GM10248 (cell line): ENCODE data around the gene CCL24.
"Not testable (repeated sequence)": the region's sequence is repeated elsewhere in the genome, so short reads cannot be mapped to it uniquely, and the experiment has no call there.

Experiments used
- CTCF ChIA-PET: fragments of 300-600 bp; sonication (Branson Sonifier 250); formaldehyde crosslinking; extraction: SDS; loops from one replicate; lab custom pipeline; 2021; ENCODE audit warnings: antibody characterized with exemption; lab: Yijun Ruan, JAX
- POLR2A ChIA-PET: fragments of 350-650 bp; sonication (Branson Sonifier 250); formaldehyde crosslinking; extraction: SDS; loops from one replicate; lab custom pipeline; 2020; ENCODE audit warnings: antibody characterized with exemption; lab: Yijun Ruan, JAX
- DNase-seq: peaks from one replicate; pipeline ENCODE4 v3.0.0; 2012; ENCODE audit errors: extremely low spot score
- CTCF ChIP-seq: IDR thresholded peaks from 2 replicates; pipeline ENCODE4 v1.5.1; 2012; ENCODE audit warnings: mild to moderate bottlenecking, low read depth; ENCODE audit errors: extremely low read depth, missing control alignments, control extremely low read depth

CCL24 gene

GRCh38 chr7:75793676-75794075 lies 19.9 kb downstream of the CCL24 start:
- POLR2A ChIA-PET = no interaction called here
- no peak for DNase-seq
- CTCF ChIA-PET = no interaction called here

GRCh38 chr7:75792567-75792966 lies 21.0 kb downstream of the CCL24 start:
- POLR2A ChIA-PET, DNase-seq: not testable (repeated sequence)
- CTCF ChIA-PET = interaction anchor here (1.5 kb wide), 1 partner anchor 10 kb away, joined by 3 read pairs; no protein-coding TSS in a partner anchor

More at GRCh38 chr7:75793676-75794075, 19.9 kb downstream of the CCL24 start:
- no peak for TF ChIP-seq CTCF

GRCh38 chr7:75789361-75789924 lies 24.2 kb downstream of the CCL24 start:
- CTCF ChIA-PET = no interaction called here
- no peak for DNase-seq
- no peak for TF ChIP-seq CTCF
- POLR2A ChIA-PET = interaction anchor here (0.6 kb wide), 1 partner anchor 33 kb away, joined by 3 read pairs; no protein-coding TSS in a partner anchor

DNA sequence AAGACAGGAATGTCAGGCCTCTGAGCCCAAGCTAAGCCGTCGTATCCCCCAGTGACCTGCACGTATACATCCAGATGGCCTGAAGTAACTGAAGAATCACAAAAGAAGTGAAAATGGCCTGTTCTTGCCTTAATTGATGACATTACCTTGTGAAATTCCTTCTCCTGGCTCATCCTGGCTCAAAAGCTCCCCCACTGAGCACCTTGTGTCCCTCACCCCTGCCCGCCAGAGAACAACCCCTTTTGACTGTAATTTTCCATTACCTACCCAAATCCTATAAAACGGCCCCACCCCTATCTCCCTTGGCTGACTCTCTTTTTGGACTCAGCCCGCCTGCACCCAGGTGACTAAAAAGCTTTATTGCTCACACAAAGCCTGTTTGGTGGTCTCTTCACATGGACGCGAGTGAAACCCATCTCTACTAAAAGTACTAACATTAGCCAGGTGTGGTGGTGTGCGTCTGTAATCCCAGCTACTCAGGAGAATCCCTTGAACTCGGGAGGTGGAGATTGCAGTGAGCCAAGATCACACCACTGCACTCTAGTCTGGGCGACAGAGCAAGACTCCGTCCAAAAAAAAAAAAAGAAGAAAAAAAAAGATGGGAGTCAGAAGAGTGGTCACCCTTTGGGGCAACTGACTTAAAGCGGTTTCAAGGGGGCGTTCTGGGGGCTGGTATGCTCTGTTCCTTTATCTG lies 25.3 kb downstream of the CCL24 start:
- DNase-seq, POLR2A ChIA-PET, CTCF ChIA-PET: not testable (repeated sequence)

DNA sequence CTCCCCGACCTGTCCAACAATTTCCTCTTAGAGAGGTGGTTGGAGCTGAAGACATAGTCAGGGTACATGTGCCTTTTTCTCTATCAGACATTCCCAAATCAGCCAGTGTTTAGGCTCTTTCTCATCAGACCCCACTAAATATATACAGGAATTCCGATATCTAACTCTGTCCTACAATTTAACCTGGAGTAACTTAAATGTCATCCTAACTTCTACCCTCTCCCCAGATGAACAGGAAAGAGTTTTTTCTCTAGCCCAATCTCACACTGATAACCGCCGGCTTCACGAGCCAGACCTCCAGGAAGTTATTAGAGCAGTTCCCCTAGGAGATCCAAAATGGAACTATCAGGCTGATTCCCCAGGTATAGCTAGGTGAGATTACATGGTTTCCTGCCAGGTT lies 30.5 kb downstream of the CCL24 start:
- CTCF ChIA-PET = interaction anchor here (1.0 to 2.4 kb wide), 2 partner anchors 9 to 237 kb away, joined by 3 to 5 read pairs; no protein-coding TSS in a partner anchor
- POLR2A ChIA-PET = not testable (repeated sequence)

GRCh38 chr7:75780647-75781273 lies 32.8 kb downstream of the CCL24 start:
- CTCF ChIA-PET, DNase-seq, POLR2A ChIA-PET: not testable (repeated sequence)

More for the DNA sequence above, 30.5 kb downstream of the CCL24 start:
- DNase-seq = not testable (repeated sequence)

DNA sequence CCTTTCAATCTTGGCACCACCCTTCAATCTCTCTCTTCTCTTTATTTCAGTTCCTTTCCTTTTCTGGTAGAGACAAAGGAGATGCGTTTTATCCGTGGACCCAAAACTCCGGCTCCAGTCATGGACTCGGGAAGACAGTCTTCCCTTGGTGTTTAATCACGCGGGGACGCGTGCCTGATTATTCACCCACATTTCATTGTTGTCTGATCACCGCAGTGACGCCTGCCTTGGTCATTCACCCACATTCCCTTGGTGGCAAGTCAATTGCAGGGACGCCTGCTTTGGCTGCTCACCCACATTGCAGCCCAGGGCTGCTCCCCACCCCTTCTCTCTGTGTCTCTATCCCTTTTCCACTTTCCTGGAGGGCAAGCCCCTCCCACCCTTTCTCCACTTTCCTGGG lies 34.1 kb downstream of the CCL24 start:
- DNase-seq, CTCF ChIA-PET, POLR2A ChIA-PET: not testable (repeated sequence)

GRCh38 chr7:75779035-75779434 lies 34.6 kb downstream of the CCL24 start:
- CTCF ChIA-PET, DNase-seq: not testable (repeated sequence)
- POLR2A ChIA-PET = interaction anchor here (0.6 kb wide), 1 partner anchor 118 kb away, joined by 6 read pairs; no protein-coding TSS in a partner anchor

DNA sequence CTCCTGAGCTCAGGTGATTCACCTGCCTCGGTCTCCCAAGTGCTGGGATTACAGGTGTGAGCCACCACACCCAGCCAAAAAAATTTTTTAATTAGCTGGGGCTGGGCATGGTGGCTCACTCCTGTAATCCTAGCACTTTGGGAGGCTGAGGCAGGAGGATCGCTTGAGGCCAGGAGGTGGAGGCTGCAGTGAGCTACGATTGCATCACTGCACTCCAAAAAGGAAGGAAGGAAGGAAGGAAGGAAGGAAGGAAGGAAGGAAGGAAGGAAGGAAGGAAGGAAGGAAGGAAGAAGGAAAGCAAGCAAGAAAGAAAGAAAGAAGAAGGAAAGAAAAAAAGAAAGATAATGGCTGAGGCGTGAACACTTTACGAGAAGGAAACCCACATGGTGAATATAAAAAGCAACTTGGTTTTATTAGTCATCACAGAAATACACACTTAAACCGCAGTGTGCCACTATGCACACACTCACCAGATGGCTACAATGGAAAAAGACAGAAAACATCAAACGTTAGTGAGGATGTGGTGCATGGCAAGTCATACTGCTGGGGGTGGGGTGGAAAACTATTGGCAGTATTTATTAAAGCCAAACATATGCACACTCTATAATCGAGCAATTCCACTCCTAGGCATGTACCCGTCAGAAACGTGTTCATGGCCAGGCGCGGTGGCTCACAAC lies 37.2 kb downstream of the CCL24 start:
- POLR2A ChIA-PET = interaction anchor here (0.6 kb wide), 1 partner anchor 252 kb away, joined by 6 read pairs; no protein-coding TSS in a partner anchor
- CTCF ChIA-PET = interaction anchor here (1.1 kb wide), 1 partner anchor 30 kb away, joined by 3 read pairs; no protein-coding TSS in a partner anchor
- DNase-seq = no peak
- no peak for TF ChIP-seq CTCF

DNA sequence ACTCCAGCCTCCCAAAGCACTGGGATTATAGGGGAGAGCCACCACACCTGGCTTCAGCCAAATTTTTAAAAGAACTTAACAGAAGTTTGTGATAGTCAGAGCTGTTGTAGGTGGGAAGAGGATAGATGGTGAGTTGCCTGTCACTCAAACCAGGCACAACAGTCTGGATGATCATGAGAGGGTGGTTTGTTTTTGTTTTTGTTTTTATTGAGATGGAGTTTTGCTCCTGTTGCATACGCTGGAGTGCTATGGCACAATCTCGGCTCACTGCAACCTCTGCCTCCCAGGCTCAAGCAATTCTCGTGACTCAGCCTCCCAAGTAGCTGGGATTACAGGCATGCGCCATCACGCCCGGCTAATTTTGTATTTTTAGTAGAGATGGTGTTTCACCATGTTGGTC lies 39.6 kb downstream of the CCL24 start:
- DNase-seq, POLR2A ChIA-PET: not testable (repeated sequence)
- CTCF ChIA-PET = interaction anchor here (4.9 kb wide), 1 partner anchor 12 kb away, joined by 29 read pairs; no protein-coding TSS in a partner anchor
